Measurements from ENCODE around the gene CEP128. TPM values are rescaled to one million over a fixed set of nuclear protein-coding genes. Genes with fewer than 3 reads are reported as not detected.

CEP128 gene
- total and polyA plus RNA-seq, 2 experiments from 2014 or later = 7.6 to 17.6 TPM

GRCh38 chr14:80678436-80678835, 263.1 kb downstream of the CEP128 start:
- ATAC-seq (no peak), DNase-seq (ENCODE audit: low spot score) (no peak)
- no peak overlapping the region for H3K27ac Mint-ChIP-seq
- no peak overlapping the region for H3K27ac ChIP-seq (ENCODE audit: low read depth)
- H3K9me2 ChIP-seq (ENCODE audit: insufficient read depth) = no peaks in the 10 kb centered on the region
- no peak overlapping the region for H3K4me3 Mint-ChIP-seq
- H3K9me3 Mint-ChIP-seq = peaks cover 29% of the 10 kb centered on the region
- no peaks in the 10 kb centered on the region for H4K20me1 ChIP-seq (replicated peaks; ENCODE audit: insufficient read depth)
- no peaks in the 10 kb centered on the region for H3K4me1 ChIP-seq (ENCODE audit: insufficient read depth)
- H3K36me3 Mint-ChIP-seq (ENCODE audit: low read depth) = peaks cover 31% of the 10 kb centered on the region
- no peak overlapping the region for H3K4me2 ChIP-seq
- H2AFZ ChIP-seq = no peak overlapping the region
- no peaks in the 10 kb centered on the region for H3K36me3 ChIP-seq (ENCODE audit: insufficient read depth)
- no peaks in the 10 kb centered on the region for H3K27me3 ChIP-seq (ENCODE audit: insufficient read depth)
- no peak for TF ChIP-seq POLR2AphosphoS5 (IDR thresholded peaks at IDR 0.05; ENCODE audit: low read depth)
- TF ChIP-seq ZNF331 (CRISPR knock-in tag; IDR thresholded peaks at IDR 0.05; ENCODE audit: low read depth) = no peak
- TF ChIP-seq NANOG (IDR thresholded peaks at IDR 0.05; ENCODE audit: borderline replicate concordance) = no peak
- TF ChIP-seq CTCF (conservative IDR thresholded peaks at IDR 0.05; ENCODE audit: low read depth in 2 of 2) = no peak
- TF ChIP-seq, protein P1, sequence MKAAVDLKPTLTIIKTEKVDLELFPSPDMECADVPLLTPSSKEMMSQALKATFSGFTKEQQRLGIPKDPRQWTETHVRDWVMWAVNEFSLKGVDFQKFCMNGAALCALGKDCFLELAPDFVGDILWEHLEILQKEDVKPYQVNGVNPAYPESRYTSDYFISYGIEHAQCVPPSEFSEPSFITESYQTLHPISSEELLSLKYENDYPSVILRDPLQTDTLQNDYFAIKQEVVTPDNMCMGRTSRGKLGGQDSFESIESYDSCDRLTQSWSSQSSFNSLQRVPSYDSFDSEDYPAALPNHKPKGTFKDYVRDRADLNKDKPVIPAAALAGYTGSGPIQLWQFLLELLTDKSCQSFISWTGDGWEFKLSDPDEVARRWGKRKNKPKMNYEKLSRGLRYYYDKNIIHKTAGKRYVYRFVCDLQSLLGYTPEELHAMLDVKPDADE (IDR thresholded peaks at IDR 0.05) = no peak
- no peak for TF ChIP-seq JUNB (IDR thresholded peaks at IDR 0.05; ENCODE audit: unreplicated experiment)
- TF ChIP-seq CREB1 (CRISPR knock-in tag; IDR thresholded peaks at IDR 0.05; ENCODE audit: low read depth) = no peak
- no peak for TF ChIP-seq EZH2 (IDR thresholded peaks at IDR 0.05; ENCODE audit: low read depth, unreplicated experiment)
- TF ChIP-seq, protein P2, sequence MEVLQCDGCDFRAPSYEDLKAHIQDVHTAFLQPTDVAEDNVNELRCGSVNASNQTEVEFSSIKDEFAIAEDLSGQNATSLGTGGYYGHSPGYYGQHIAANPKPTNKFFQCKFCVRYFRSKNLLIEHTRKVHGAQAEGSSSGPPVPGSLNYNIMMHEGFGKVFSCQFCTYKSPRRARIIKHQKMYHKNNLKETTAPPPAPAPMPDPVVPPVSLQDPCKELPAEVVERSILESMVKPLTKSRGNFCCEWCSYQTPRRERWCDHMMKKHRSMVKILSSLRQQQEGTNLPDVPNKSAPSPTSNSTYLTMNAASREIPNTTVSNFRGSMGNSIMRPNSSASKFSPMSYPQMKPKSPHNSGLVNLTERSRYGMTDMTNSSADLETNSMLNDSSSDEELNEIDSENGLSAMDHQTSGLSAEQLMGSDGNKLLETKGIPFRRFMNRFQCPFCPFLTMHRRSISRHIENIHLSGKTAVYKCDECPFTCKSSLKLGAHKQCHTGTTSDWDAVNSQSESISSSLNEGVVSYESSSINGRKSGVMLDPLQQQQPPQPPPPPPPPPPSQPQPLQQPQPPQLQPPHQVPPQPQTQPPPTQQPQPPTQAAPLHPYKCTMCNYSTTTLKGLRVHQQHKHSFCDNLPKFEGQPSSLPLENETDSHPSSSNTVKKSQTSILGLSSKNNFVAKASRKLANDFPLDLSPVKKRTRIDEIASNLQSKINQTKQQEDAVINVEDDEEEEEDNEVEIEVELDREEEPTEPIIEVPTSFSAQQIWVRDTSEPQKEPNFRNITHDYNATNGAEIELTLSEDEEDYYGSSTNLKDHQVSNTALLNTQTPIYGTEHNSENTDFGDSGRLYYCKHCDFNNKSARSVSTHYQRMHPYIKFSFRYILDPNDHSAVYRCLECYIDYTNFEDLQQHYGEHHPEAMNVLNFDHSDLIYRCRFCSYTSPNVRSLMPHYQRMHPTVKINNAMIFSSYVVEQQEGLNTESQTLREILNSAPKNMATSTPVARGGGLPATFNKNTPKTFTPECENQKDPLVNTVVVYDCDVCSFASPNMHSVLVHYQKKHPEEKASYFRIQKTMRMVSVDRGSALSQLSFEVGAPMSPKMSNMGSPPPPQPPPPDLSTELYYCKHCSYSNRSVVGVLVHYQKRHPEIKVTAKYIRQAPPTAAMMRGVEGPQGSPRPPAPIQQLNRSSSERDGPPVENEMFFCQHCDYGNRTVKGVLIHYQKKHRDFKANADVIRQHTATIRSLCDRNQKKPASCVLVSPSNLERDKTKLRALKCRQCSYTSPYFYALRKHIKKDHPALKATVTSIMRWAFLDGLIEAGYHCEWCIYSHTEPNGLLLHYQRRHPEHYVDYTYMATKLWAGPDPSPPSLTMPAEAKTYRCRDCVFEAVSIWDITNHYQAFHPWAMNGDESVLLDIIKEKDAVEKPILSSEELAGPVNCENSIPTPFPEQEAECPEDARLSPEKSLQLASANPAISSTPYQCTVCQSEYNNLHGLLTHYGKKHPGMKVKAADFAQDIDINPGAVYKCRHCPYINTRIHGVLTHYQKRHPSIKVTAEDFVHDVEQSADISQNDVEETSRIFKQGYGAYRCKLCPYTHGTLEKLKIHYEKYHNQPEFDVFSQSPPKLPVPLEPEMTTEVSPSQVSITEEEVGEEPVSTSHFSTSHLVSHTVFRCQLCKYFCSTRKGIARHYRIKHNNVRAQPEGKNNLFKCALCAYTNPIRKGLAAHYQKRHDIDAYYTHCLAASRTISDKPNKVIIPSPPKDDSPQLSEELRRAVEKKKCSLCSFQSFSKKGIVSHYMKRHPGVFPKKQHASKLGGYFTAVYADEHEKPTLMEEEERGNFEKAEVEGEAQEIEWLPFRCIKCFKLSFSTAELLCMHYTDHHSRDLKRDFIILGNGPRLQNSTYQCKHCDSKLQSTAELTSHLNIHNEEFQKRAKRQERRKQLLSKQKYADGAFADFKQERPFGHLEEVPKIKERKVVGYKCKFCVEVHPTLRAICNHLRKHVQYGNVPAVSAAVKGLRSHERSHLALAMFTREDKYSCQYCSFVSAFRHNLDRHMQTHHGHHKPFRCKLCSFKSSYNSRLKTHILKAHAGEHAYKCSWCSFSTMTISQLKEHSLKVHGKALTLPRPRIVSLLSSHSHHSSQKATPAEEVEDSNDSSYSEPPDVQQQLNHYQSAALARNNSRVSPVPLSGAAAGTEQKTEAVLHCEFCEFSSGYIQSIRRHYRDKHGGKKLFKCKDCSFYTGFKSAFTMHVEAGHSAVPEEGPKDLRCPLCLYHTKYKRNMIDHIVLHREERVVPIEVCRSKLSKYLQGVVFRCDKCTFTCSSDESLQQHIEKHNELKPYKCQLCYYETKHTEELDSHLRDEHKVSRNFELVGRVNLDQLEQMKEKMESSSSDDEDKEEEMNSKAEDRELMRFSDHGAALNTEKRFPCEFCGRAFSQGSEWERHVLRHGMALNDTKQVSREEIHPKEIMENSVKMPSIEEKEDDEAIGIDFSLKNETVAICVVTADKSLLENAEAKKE (CRISPR knock-in tag; IDR thresholded peaks at IDR 0.05) = no peak
- no peak for TF ChIP-seq STAT1 (IDR thresholded peaks at IDR 0.05; ENCODE audit: unreplicated experiment)
- TF ChIP-seq EZH2phosphoT487 (IDR thresholded peaks at IDR 0.05; ENCODE audit: unreplicated experiment) = no peak
- TF ChIP-seq ZNF114 (CRISPR knock-in tag; IDR thresholded peaks at IDR 0.05) = no peak
- TF ChIP-seq, protein P3, sequence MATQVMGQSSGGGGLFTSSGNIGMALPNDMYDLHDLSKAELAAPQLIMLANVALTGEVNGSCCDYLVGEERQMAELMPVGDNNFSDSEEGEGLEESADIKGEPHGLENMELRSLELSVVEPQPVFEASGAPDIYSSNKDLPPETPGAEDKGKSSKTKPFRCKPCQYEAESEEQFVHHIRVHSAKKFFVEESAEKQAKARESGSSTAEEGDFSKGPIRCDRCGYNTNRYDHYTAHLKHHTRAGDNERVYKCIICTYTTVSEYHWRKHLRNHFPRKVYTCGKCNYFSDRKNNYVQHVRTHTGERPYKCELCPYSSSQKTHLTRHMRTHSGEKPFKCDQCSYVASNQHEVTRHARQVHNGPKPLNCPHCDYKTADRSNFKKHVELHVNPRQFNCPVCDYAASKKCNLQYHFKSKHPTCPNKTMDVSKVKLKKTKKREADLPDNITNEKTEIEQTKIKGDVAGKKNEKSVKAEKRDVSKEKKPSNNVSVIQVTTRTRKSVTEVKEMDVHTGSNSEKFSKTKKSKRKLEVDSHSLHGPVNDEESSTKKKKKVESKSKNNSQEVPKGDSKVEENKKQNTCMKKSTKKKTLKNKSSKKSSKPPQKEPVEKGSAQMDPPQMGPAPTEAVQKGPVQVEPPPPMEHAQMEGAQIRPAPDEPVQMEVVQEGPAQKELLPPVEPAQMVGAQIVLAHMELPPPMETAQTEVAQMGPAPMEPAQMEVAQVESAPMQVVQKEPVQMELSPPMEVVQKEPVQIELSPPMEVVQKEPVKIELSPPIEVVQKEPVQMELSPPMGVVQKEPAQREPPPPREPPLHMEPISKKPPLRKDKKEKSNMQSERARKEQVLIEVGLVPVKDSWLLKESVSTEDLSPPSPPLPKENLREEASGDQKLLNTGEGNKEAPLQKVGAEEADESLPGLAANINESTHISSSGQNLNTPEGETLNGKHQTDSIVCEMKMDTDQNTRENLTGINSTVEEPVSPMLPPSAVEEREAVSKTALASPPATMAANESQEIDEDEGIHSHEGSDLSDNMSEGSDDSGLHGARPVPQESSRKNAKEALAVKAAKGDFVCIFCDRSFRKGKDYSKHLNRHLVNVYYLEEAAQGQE (IDR thresholded peaks at IDR 0.05; ENCODE audit: unreplicated experiment) = no peak
- H3K4me3 ChIP-seq = no peak overlapping the region
- H3F3A ChIP-seq (replicated peaks; ENCODE audit: low read depth) = no peaks in the 10 kb centered on the region
- no peaks in the 10 kb centered on the region for H3K27me3 Mint-ChIP-seq (ENCODE audit: insufficient read depth, low read depth, poor library complexity)
- peaks cover 8% of the 10 kb centered on the region; the same call in 2 of the 3 replicates for H3K4me1 Mint-ChIP-seq
- H3K79me2 ChIP-seq (replicated peaks; ENCODE audit: insufficient read depth) = no peaks in the 10 kb centered on the region
